ENCODE results near the gene ARHGAP6. TPM values are rescaled to one million over a fixed set of nuclear protein-coding genes. Genes with fewer than 3 reads are reported as not detected.

ARHGAP6 gene
- total RNA-seq, 1 experiment from 2014 or later = 0.07 TPM

DNA sequence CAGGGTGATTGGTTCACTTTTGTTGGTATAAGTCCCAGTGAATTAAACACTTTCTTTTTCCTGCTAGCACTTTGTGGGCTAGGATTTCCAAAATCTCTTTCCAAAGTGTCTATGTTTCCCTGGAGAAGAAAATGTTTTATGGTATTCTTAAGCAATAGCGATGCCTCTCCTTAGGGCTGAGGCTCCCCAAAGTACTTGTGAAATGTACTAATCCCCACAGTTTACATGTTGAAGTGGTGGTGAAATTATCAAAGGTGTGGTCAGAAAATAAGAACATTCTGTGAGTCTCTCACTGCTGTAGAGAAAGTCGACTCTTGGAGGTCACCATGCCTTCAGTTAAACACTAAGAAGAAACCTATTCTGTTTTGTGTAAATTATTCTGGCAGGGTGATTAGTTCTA lies 424.0 kb downstream of the ARHGAP6 start:
- Histone ChIP-seq H2BK20ac (ENCODE audit: low read depth, low read length, poor library complexity, severe bottlenecking) (no peak overlapping the region), H3K9ac (ENCODE audit: extremely low read depth, insufficient read length, low read length) (no peak overlapping the region), H2AK5ac (ENCODE audit: insufficient read length, low read length) (no peak overlapping the region), H3K23ac (ENCODE audit: insufficient read length, low read depth, low read length) (no peak overlapping the region), H3K27me3 (ENCODE audit: insufficient read depth, low read length) (no peaks in the 10 kb centered on the region), H4K8ac (replicated peaks; ENCODE audit: insufficient read length, low read depth, low read length) (no peak overlapping the region), H4K91ac (ENCODE audit: insufficient read length, low read depth, low read length) (no peak overlapping the region), H2BK5ac (ENCODE audit: insufficient read length, low read length) (no peak overlapping the region), H3K79me1 (ENCODE audit: insufficient read depth, low read depth, low read length, poor library complexity, severe bottlenecking) (no peaks in the 10 kb centered on the region), H3K27ac (ENCODE audit: insufficient read length, low read depth, low read length) (no peak overlapping the region), H3K18ac (ENCODE audit: insufficient read length, low read depth, low read length) (no peak overlapping the region), H2AFZ (ENCODE audit: low read length) (no peak overlapping the region), H3K23me2 (ENCODE audit: insufficient read length, low read depth, low read length, poor library complexity, severe bottlenecking) (no peaks in the 10 kb centered on the region), H4K20me1 (ENCODE audit: control insufficient read depth, insufficient read depth, insufficient read length) (no peaks in the 10 kb centered on the region), H3K56ac (ENCODE audit: insufficient read length, low read depth, low read length) (no peak overlapping the region), H4K5ac (ENCODE audit: insufficient read length, low read depth, low read length) (no peak overlapping the region), H3T11ph (ENCODE audit: low read length) (no peak overlapping the region), H3K79me2 (ENCODE audit: insufficient read depth, low read length) (no peaks in the 10 kb centered on the region), H3K14ac (ENCODE audit: insufficient read depth, low read length) (no peak overlapping the region), H2BK15ac (ENCODE audit: low read depth, low read length) (no peak overlapping the region), H2BK12ac (ENCODE audit: insufficient read length, low read depth, low read length) (no peak overlapping the region), H3K4me1 (ENCODE audit: insufficient read depth, low read length) (no peaks in the 10 kb centered on the region), H2BK120ac (ENCODE audit: low read depth, low read length, poor library complexity, severe bottlenecking) (no peak overlapping the region), H3K4ac (ENCODE audit: low read depth, low read length) (no peak overlapping the region), H3K4me2 (ENCODE audit: insufficient read depth, insufficient read length, low read length) (no peak overlapping the region), H3K9me3 (ENCODE audit: control insufficient read depth, low read depth, low read length) (no peaks in the 10 kb centered on the region)
- DNase-seq = no peak
- Mint-ChIP-seq H3K4me1 (no peaks in the 10 kb centered on the region), H3K36me3 (ENCODE audit: insufficient read depth in 1 of 3, low read depth in 3 of 3) (no peaks in the 10 kb centered on the region), H3K9me3 (peaks cover 40 to 55% of the 10 kb centered on the region in 2 experiments), H3K27me3 (ENCODE audit: low read depth) (no peaks in the 10 kb centered on the region), H3K27ac (no peak overlapping the region), H3K4me3 (no peak overlapping the region)
- TF ChIP-seq, protein P1, sequence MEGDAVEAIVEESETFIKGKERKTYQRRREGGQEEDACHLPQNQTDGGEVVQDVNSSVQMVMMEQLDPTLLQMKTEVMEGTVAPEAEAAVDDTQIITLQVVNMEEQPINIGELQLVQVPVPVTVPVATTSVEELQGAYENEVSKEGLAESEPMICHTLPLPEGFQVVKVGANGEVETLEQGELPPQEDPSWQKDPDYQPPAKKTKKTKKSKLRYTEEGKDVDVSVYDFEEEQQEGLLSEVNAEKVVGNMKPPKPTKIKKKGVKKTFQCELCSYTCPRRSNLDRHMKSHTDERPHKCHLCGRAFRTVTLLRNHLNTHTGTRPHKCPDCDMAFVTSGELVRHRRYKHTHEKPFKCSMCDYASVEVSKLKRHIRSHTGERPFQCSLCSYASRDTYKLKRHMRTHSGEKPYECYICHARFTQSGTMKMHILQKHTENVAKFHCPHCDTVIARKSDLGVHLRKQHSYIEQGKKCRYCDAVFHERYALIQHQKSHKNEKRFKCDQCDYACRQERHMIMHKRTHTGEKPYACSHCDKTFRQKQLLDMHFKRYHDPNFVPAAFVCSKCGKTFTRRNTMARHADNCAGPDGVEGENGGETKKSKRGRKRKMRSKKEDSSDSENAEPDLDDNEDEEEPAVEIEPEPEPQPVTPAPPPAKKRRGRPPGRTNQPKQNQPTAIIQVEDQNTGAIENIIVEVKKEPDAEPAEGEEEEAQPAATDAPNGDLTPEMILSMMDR (conservative IDR thresholded peaks at IDR 0.05) = no peak
- no CpG with 5 or more reads among the region's 2 CpGs for WGBS (ENCODE audit: extremely low coverage, insufficient read length, low lambda C conversion rate)

Measured in H9 (cell line).